ENCODE data around the gene MIB2.

DNA sequence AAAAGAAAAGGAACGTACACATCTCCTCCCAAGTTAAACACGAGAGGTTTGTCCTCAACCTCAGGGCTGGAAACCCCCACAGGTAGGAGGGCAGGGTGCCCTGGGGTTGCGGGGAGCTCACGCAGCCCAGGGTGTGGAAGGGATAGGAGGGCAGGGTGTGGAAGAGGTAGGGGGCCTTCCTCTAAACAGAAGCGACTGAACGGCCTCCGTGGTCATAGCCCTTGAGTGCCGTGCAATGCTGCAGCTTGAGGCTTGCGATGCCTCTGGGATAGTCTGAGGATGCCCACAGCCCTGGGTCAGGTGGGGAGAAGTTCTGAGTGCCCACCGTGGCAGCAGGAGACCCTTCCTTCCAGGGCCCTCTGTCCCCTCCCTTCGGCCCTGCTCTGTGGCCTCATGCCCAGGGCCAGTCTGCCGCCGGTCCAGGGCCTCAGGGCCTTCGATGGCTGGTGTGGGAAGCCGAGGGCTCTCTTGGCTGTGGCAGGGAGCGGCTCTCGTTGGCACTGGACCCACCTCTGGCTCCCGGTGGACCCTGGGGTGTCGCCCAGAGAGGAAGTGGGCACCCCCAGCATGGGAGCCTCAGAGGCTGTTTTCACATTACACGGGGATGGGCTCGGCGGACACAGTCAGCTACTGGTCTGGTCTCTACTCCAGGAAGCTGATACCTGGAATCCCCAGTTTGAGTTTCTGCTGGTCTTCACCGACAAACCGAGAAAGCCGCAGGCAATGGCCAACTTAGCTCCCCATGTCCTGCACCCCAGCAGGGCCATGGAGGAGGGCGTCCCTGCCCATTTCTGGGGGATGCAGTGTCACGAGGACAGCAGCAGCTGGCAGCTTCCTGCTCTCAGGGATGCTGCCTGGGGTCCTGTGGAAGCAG, 49.9 kb downstream of the MIB2 start:
- TF ChIP-seq, protein P1, sequence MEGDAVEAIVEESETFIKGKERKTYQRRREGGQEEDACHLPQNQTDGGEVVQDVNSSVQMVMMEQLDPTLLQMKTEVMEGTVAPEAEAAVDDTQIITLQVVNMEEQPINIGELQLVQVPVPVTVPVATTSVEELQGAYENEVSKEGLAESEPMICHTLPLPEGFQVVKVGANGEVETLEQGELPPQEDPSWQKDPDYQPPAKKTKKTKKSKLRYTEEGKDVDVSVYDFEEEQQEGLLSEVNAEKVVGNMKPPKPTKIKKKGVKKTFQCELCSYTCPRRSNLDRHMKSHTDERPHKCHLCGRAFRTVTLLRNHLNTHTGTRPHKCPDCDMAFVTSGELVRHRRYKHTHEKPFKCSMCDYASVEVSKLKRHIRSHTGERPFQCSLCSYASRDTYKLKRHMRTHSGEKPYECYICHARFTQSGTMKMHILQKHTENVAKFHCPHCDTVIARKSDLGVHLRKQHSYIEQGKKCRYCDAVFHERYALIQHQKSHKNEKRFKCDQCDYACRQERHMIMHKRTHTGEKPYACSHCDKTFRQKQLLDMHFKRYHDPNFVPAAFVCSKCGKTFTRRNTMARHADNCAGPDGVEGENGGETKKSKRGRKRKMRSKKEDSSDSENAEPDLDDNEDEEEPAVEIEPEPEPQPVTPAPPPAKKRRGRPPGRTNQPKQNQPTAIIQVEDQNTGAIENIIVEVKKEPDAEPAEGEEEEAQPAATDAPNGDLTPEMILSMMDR (IDR thresholded peaks at IDR 0.05): no peak
- TF ChIP-seq POLR2A (IDR thresholded peaks at IDR 0.05): no peak

Data from tibial nerve (tissue), 3 donors.